ENCODE results near the gene USF2.

Gene USF2

GRCh38 chr19:35304036-35304435 lies 35.3 kb downstream of the USF2 start:
- no peak for DNase-seq

GRCh38 chr19:35305181-35305580 lies 36.4 kb downstream of the USF2 start:
- DNase-seq: no peak

GRCh38 chr19:35306473-35307246 lies 37.9 kb downstream of the USF2 start:
- peak; percentile 8 for DNase-seq

- DNase-seq: no peak
Measured at GRCh38 chr19:35307931-35308330, 39.2 kb downstream of the USF2 start.

- no peak for DNase-seq
Measured at GRCh38 chr19:35308910-35309309, 40.1 kb downstream of the USF2 start.

GRCh38 chr19:35309481-35310279 lies 40.9 kb downstream of the USF2 start:
- DNase-seq: no peak

- DNase-seq: no peak
Measured at GRCh38 chr19:35310331-35310730, 41.6 kb downstream of the USF2 start.

GRCh38 chr19:35310811-35311465 lies 42.2 kb downstream of the USF2 start:
- DNase-seq: no peak

GRCh38 chr19:35311901-35312665 lies 43.3 kb downstream of the USF2 start:
- DNase-seq: no peak

GRCh38 chr19:35313587-35313986 lies 44.8 kb downstream of the USF2 start:
- no peak for DNase-seq

GRCh38 chr19:35314031-35314430 lies 45.3 kb downstream of the USF2 start:
- DNase-seq: no peak

GRCh38 chr19:35314858-35315470 lies 46.2 kb downstream of the USF2 start:
- no peak for DNase-seq

GRCh38 chr19:35315883-35316282 lies 47.1 kb downstream of the USF2 start:
- no peak for DNase-seq

- no peak for DNase-seq
Measured at GRCh38 chr19:35316560-35316959, 47.8 kb downstream of the USF2 start.

- DNase-seq: no peak
Measured at GRCh38 chr19:35317464-35318043, 48.8 kb downstream of the USF2 start.

GRCh38 chr19:35318679-35319448 lies 50.1 kb downstream of the USF2 start:
- DNase-seq: no peak

- DNase-seq: no peak
Measured at GRCh38 chr19:35320065-35320713, 51.4 kb downstream of the USF2 start.

- DNase-seq: no peak
Measured at GRCh38 chr19:35321291-35321690, 52.5 kb downstream of the USF2 start.

- DNase-seq: no peak
Measured at GRCh38 chr19:35322014-35322413, 53.3 kb downstream of the USF2 start.

GRCh38 chr19:35327642-35328041 lies 58.9 kb downstream of the USF2 start:
- no peak for DNase-seq

GRCh38 chr19:35328851-35329285 lies 60.1 kb downstream of the USF2 start, which contains the start of gene CD22:
Gene CD22, plus strand, starts transcription at chr19:35329187. Its CDS starts 2,854 bp downstream, at chr19:35332041.
- no peak for DNase-seq

Data from NCI-H2029 treated with DMSO at 0.1 percent for 48 hours (cell line).